ENCODE results near the gene ELFN1. TPM values are rescaled to one million over a fixed set of nuclear protein-coding genes. Genes with fewer than 3 reads are reported as not detected.

Gene ELFN1
- total and polyA plus RNA-seq, 9 of the 15 experiments (the other 6 are each of a cell fraction or from before 2014, with no cell fraction given), result 0.04 to 0.64 (median 0.18) TPM; not detected in 2

DNA sequence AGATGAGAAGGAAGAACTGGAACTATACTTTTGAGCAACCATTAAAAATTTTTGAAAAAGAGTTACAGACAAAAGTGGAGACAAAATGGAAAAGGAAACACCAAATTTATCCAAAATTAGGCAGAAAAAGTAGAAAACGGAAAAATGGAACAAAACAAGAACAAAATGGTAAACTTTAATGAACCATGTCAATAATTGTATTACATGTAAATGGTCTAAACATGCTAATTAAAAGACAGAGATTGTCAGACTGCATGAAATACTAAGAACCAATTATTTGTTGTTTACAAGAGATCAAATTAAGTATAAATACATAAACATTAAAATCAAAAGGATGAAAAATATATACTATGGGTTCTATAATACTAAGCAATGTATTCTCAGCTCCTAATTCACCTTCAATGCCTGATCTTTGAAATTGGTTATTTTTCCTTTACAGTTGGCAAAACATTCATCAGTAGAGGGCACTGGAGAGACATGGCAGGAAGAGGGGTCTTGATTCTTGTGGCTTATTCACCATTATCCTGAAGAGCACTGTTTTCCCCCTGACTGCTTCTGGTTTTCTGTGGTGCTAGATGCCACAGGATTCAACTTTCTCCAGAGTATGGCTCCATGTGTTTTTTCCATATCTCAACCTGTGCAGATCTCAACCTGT lies 124.9 kb downstream of the ELFN1 start (continued):
- no peak for TF ChIP-seq ZNF224 (CRISPR knock-in tag; IDR thresholded peaks at IDR 0.05)
- no peak for TF ChIP-seq ZNF408 (CRISPR knock-in tag; IDR thresholded peaks at IDR 0.05; ENCODE audit: low read depth)
- TF ChIP-seq ZNF354B (CRISPR knock-in tag; IDR thresholded peaks at IDR 0.05), result peak; percentile 79
- no peak for TF ChIP-seq NEUROD1 (IDR thresholded peaks at IDR 0.05; ENCODE audit: borderline replicate concordance, low read depth, low read length, partially characterized antibody)
- no peak for TF ChIP-seq TGIF2 (CRISPR knock-in tag; IDR thresholded peaks at IDR 0.05)
- no peak for TF ChIP-seq ILK (tag; IDR thresholded peaks at IDR 0.05; ENCODE audit: borderline replicate concordance, low read depth)
- TF ChIP-seq, protein P1, sequence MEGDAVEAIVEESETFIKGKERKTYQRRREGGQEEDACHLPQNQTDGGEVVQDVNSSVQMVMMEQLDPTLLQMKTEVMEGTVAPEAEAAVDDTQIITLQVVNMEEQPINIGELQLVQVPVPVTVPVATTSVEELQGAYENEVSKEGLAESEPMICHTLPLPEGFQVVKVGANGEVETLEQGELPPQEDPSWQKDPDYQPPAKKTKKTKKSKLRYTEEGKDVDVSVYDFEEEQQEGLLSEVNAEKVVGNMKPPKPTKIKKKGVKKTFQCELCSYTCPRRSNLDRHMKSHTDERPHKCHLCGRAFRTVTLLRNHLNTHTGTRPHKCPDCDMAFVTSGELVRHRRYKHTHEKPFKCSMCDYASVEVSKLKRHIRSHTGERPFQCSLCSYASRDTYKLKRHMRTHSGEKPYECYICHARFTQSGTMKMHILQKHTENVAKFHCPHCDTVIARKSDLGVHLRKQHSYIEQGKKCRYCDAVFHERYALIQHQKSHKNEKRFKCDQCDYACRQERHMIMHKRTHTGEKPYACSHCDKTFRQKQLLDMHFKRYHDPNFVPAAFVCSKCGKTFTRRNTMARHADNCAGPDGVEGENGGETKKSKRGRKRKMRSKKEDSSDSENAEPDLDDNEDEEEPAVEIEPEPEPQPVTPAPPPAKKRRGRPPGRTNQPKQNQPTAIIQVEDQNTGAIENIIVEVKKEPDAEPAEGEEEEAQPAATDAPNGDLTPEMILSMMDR (IDR thresholded peaks at IDR 0.05 in 2 of 3, conservative IDR thresholded peaks at IDR 0.05 in 1 of 3; ENCODE audit: insufficient read depth in 2 of 3, low read depth in 1 of 3, low read length in 3 of 3), result peak; percentile 48 to 58 (median 55)
- TF ChIP-seq BRD4 (IDR thresholded peaks at IDR 0.05), result no peak
- no peak for TF ChIP-seq ARHGAP35 (IDR thresholded peaks at IDR 0.05; ENCODE audit: partially characterized antibody)
- TF ChIP-seq STAG1 (CRISPR knock-in tag; IDR thresholded peaks at IDR 0.05; ENCODE audit: borderline replicate concordance), result no peak
- TF ChIP-seq ZNF124 (CRISPR knock-in tag; IDR thresholded peaks at IDR 0.05), result no peak
- 0 out of 2 replicates have a peak, but pooled peaks have one; percentile 14 for TF ChIP-seq SMC3 (conservative IDR thresholded peaks at IDR 0.05; ENCODE audit: insufficient read depth, low read depth, low read length)
- no peak for TF ChIP-seq ZNF583 (CRISPR knock-in tag; IDR thresholded peaks at IDR 0.05)
- TF ChIP-seq SMARCA4 (IDR thresholded peaks at IDR 0.05), result no peak
- TF ChIP-seq ZNF778 (CRISPR knock-in tag; IDR thresholded peaks at IDR 0.05), result no peak
- TF ChIP-seq ELF4 (CRISPR knock-in tag; IDR thresholded peaks at IDR 0.05), result no peak
- no peak for TF ChIP-seq ZNF431 (CRISPR knock-in tag; IDR thresholded peaks at IDR 0.05)
- TF ChIP-seq CBX3 (IDR thresholded peaks at IDR 0.05; ENCODE audit: borderline replicate concordance in 1 of 2, low read length in 2 of 2), result peak in 1 of 2 experiments; percentile 54; a peak in 1 of 3 replicates
- no peak for TF ChIP-seq HDAC8 (tag; IDR thresholded peaks at IDR 0.05)
- no peak for TF ChIP-seq CTBP1 (IDR thresholded peaks at IDR 0.05; ENCODE audit: borderline replicate concordance)
- no peak for TF ChIP-seq EGR1 (conservative IDR thresholded peaks at IDR 0.05)
- no peak for TF ChIP-seq ZNF764 (CRISPR knock-in tag; IDR thresholded peaks at IDR 0.05; ENCODE audit: low read depth)
- TF ChIP-seq, protein P2, sequence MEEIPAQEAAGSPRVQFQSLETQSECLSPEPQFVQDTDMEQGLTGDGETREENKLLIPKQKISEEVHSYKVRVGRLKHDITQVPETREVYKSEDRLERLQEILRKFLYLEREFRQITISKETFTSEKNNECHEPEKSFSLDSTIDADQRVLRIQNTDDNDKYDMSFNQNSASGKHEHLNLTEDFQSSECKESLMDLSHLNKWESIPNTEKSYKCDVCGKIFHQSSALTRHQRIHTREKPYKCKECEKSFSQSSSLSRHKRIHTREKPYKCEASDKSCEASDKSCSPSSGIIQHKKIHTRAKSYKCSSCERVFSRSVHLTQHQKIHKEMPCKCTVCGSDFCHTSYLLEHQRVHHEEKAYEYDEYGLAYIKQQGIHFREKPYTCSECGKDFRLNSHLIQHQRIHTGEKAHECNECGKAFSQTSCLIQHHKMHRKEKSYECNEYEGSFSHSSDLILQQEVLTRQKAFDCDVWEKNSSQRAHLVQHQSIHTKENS (CRISPR knock-in tag; IDR thresholded peaks at IDR 0.05), result no peak
- TF ChIP-seq ZSCAN32 (CRISPR knock-in tag; IDR thresholded peaks at IDR 0.05), result no peak
- no peak for TF ChIP-seq ZFP30 (CRISPR knock-in tag; IDR thresholded peaks at IDR 0.05; ENCODE audit: borderline replicate concordance)
- no peak for TF ChIP-seq PYGO2 (tag; IDR thresholded peaks at IDR 0.05)
- no peak for TF ChIP-seq HMG20A (CRISPR knock-in tag; conservative IDR thresholded peaks at IDR 0.05)
- TF ChIP-seq, protein P3, sequence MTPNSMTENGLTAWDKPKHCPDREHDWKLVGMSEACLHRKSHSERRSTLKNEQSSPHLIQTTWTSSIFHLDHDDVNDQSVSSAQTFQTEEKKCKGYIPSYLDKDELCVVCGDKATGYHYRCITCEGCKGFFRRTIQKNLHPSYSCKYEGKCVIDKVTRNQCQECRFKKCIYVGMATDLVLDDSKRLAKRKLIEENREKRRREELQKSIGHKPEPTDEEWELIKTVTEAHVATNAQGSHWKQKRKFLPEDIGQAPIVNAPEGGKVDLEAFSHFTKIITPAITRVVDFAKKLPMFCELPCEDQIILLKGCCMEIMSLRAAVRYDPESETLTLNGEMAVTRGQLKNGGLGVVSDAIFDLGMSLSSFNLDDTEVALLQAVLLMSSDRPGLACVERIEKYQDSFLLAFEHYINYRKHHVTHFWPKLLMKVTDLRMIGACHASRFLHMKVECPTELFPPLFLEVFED (CRISPR knock-in tag; conservative IDR thresholded peaks at IDR 0.05), result no peak
